HepG2 (cell line): Measurements from ENCODE around the gene LYG2. TPM values are rescaled to one million over a fixed set of nuclear protein-coding genes. Genes with fewer than 3 reads are reported as not detected.

Source experiments
- ATAC-seq: fragments of 200-7000 bp; cut with Tn5 transposase; 3 replicates; pipeline ENCODE4 v1.9.1; 2020; ENCODE audit warnings: mild to moderate bottlenecking, moderate library complexity
- BruUV-seq: library from RNA; stranded (reverse); fragments of 400-500 nt; replicated peaks from 2 replicates; lab custom pipeline; 2021; lab: Mats Ljungman, UMichigan
- CTCF ChIA-PET: fragments of 300-600 bp; formaldehyde crosslinking; extraction: SDS; loops from one replicate; lab custom pipeline; 2021; ENCODE audit warnings: low total read pairs, inconsistent platforms, low intra/inter-chr PET ratio; lab: Yijun Ruan, JAX
- POLR2A ChIA-PET: fragments of 350-600 bp; sonication (Branson Sonifier 250); formaldehyde crosslinking; loops from one replicate; lab custom pipeline; 2020; ENCODE audit warnings: antibody characterized with exemption, inconsistent platforms; lab: Yijun Ruan, JAX
- DNase-seq: peaks from one replicate; pipeline ENCODE4 v3.0.0-alpha.2; 2015; ENCODE audit warnings: low spot score
- FAIRE-seq: peaks from 3 replicates; lab custom pipeline; 2011; peaks lifted over from hg19 to GRCh38; lab: Jason Lieb, UNC
- H2AFZ ChIP-seq: one replicate; pipeline ENCODE4 v1.6.1; 2011; ENCODE audit warnings: low read length, inconsistent platforms
- H3K27ac ChIP-seq: fragments of 300-600 bp; 3 replicates; pipeline ENCODE4 v1.8.0; 2011; ENCODE audit warnings: mixed run types, mild to moderate bottlenecking, mixed read lengths, low read length, inconsistent platforms; ENCODE audit not compliant: insufficient read depth; ENCODE audit errors: extremely low read length
- H3K27me3 ChIP-seq, 2 experiments: fragments of 200-600 bp in 1 of 2; 2 replicates in 1 of 2; 3 replicates in 1 of 2; pipeline versions ENCODE4 v1.6.0 to v1.8.0; 2011; ENCODE audit warnings: low read length in 2 of 2, mild to moderate bottlenecking in 2 of 2, moderate library complexity in 2 of 2, inconsistent platforms in 1 of 2; ENCODE audit not compliant: insufficient read depth in 2 of 2, control insufficient read depth in 1 of 2
- H3K36me3 ChIP-seq, 2 experiments: fragments of 200-600 bp in 1 of 2; replicated peaks in 1 of 2; 2 replicates in 1 of 2; 3 replicates in 1 of 2; pipeline versions ENCODE4 v1.5.1 to v1.8.0; 2011; ENCODE audit warnings: low read length in 2 of 2, inconsistent platforms in 1 of 2; ENCODE audit not compliant: insufficient read depth in 2 of 2, control insufficient read depth in 1 of 2
- H3K4me1 ChIP-seq: 2 replicates; pipeline ENCODE4 v1.5.1; 2012; ENCODE audit warnings: low read length, inconsistent platforms; ENCODE audit not compliant: insufficient read depth
- H3K4me2 ChIP-seq: 2 replicates; pipeline ENCODE4 v1.6.0; 2011; ENCODE audit warnings: low read depth, low read length, inconsistent platforms
- H3K4me3 ChIP-seq, 3 experiments: fragments of 200-600 bp in 1 of 3; sonication (generic), shearing (Covaris generic) in 1 of 3; replicated peaks in 1 of 3; 2 replicates each; pipeline ENCODE4 v1.5.1; 2011 to 2016; ENCODE audit warnings: low read length in 3 of 3, inconsistent platforms in 2 of 3, low read depth in 2 of 3, mild to moderate bottlenecking in 2 of 3, control low read depth in 1 of 3, mixed read lengths in 1 of 3; ENCODE audit not compliant: insufficient read depth in 1 of 3
- H3K79me2 ChIP-seq: one replicate; pipeline ENCODE4 v1.6.1; 2011; ENCODE audit warnings: low read length, inconsistent platforms; ENCODE audit not compliant: insufficient read depth
- H3K9ac ChIP-seq: 2 replicates; pipeline ENCODE4 v1.6.0; 2011; ENCODE audit warnings: mild to moderate bottlenecking, low read depth, low read length, inconsistent platforms; ENCODE audit not compliant: insufficient read depth
- H3K9me3 ChIP-seq: 2 replicates; pipeline ENCODE4 v1.5.1; 2012; ENCODE audit warnings: mild to moderate bottlenecking, low read length
- H4K20me1 ChIP-seq: 2 replicates; pipeline ENCODE4 v1.6.0; 2011; ENCODE audit warnings: inconsistent platforms, mild to moderate bottlenecking, low read length, moderate library complexity; ENCODE audit not compliant: insufficient read depth
- ATAD3A ChIP-seq: sonication (generic); formaldehyde crosslinking; IDR thresholded peaks from 2 replicates; pipeline ENCODE4 v1.4.0; 2020; ENCODE audit warnings: missing genetic modification reagents
- FOXC1 ChIP-seq: sonication (generic); formaldehyde crosslinking; IDR thresholded peaks from 2 replicates; pipeline ENCODE4 v1.8.0; 2022; ENCODE audit warnings: mild to moderate bottlenecking, missing genetic modification reagents, borderline replicate concordance
- MYC ChIP-seq: sonication (generic); formaldehyde crosslinking; IDR thresholded peaks from 2 replicates; pipeline ENCODE4 v1.9.0; 2021; ENCODE audit warnings: missing genetic modification reagents, borderline replicate concordance
- NFE2L1 ChIP-seq: sonication (generic); formaldehyde crosslinking; IDR thresholded peaks from 2 replicates; pipeline ENCODE4 v1.4.0; 2020; ENCODE audit warnings: missing genetic modification reagents, mild to moderate bottlenecking, borderline replicate concordance
- PRMT3 ChIP-seq: sonication (generic); formaldehyde crosslinking; IDR thresholded peaks from 2 replicates; pipeline ENCODE4 v1.8.1; 2022; ENCODE audit warnings: low read depth, mild to moderate bottlenecking, moderate library complexity, missing genetic modification reagents, borderline replicate concordance
- THYN1 ChIP-seq: sonication (generic); formaldehyde crosslinking; IDR thresholded peaks from 2 replicates; pipeline ENCODE4 v1.8.1; 2023; ENCODE audit warnings: low read depth, mild to moderate bottlenecking, moderate library complexity, missing genetic modification reagents, borderline replicate concordance
- U2AF1 ChIP-seq: fragments of 200-400 bp; formaldehyde crosslinking; optimal IDR thresholded peaks from 2 replicates; pipeline ENCODE3; 2017; ENCODE audit warnings: mild to moderate bottlenecking, low read depth, low read length
- WIZ ChIP-seq: sonication (generic); formaldehyde crosslinking; IDR thresholded peaks from 2 replicates; pipeline ENCODE4 v1.5.1; 2020; ENCODE audit warnings: mild to moderate bottlenecking, missing genetic modification reagents
- ZNF550 ChIP-seq: sonication (generic); formaldehyde crosslinking; IDR thresholded peaks from 2 replicates; pipeline ENCODE4 v1.4.0; 2020; ENCODE audit warnings: mild to moderate bottlenecking, missing genetic modification reagents, borderline replicate concordance
- WGBS: methylation state at CpG from one replicate; pipeline ENCODE4 v1.1.6; 2017; ENCODE audit warnings: low lambda C conversion rate; 5-methylcytosine and 5-hydroxymethylcytosine counted together
- in situ Hi-C: cut with HindIII; loops from 2 replicates; pipeline ENCODE4 v1.10.0; 2017; ENCODE audit warnings: low pct_unique_long_range_greater_than_20kb; ENCODE audit not compliant: extremely low pct_ligation_motif_present
- intact Hi-C: fragments of 100-400 bp; cut with micrococcal nuclease; formaldehyde crosslinking; loops from one replicate; pipeline ENCODE4 v1.10.0; 2022; ENCODE audit not compliant: unreplicated experiment
- polyA plus RNA-seq, 8 experiments: library from polyadenylated mRNA; depleted of rRNA in 3 of 8; stranded (reverse) in 7 of 8; unstranded in 1 of 8; fragments of >200 nt; fragmentation: Illumina TruSeq in 4 of 8; extraction: Trizol in 4 of 8; gene quantifications; 2 replicates each; pipeline versions ENCODE4 v1.2.1 to v1.2.3, GENCODE V29; 2011 to 2016; ENCODE audit warnings: low read depth in 4 of 8, missing spikeins in 1 of 8, mixed read lengths in 1 of 8; ENCODE audit not compliant: insufficient read depth in 1 of 8
- total RNA-seq, 5 experiments: library from RNA; depleted of rRNA; stranded (reverse); fragments of >200 nt; fragmentation: Illumina TruSeq; extraction: Trizol; gene quantifications; 2 replicates each; pipeline ENCODE4 v1.2.3, GENCODE V29; 2016; ENCODE audit warnings: low read depth in 1 of 5
- TF ChIP-seq, protein P1 (sequence below): sonication (generic); formaldehyde crosslinking; IDR thresholded peaks from 2 replicates; pipeline ENCODE4 v1.5.0; 2020; ENCODE audit warnings: mild to moderate bottlenecking, missing genetic modification reagents
- TF ChIP-seq, protein P2 (sequence below): sonication (generic); formaldehyde crosslinking; IDR thresholded peaks from 2 replicates; pipeline ENCODE4 v1.5.0; 2020; ENCODE audit warnings: mild to moderate bottlenecking, missing genetic modification reagents, borderline replicate concordance
- TF ChIP-seq, protein P3 (sequence below): sonication (generic); IDR thresholded peaks from 2 replicates; pipeline ENCODE4 v1.6.1; 2016; ENCODE audit warnings: low read depth, borderline replicate concordance

The LYG2 gene
- total and polyA plus RNA-seq, 2 of the 13 experiments (the other 11 are each of a cell fraction or from before 2014, with no cell fraction given) = 0.15 to 0.18 TPM

DNA sequence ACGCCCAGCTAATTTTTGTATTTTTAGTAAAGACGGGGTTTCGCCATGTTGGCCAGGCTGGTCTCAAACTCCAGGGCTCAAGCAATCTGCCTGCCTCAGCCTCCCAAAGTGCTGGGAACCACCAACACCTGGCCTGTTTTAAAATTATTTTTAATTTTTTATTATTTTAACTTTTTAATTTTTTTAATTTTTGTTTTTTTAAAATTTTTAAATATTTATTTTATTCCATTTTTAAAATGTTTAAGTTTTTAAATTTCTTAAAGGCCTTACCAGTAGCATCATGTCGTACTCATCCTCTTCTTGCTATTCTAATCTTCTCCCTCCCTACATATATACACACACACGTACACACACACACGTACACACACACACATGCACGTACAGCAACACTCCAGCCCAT is 44.1 kb upstream of the LYG2 start (continued):
- TF ChIP-seq, protein P1, sequence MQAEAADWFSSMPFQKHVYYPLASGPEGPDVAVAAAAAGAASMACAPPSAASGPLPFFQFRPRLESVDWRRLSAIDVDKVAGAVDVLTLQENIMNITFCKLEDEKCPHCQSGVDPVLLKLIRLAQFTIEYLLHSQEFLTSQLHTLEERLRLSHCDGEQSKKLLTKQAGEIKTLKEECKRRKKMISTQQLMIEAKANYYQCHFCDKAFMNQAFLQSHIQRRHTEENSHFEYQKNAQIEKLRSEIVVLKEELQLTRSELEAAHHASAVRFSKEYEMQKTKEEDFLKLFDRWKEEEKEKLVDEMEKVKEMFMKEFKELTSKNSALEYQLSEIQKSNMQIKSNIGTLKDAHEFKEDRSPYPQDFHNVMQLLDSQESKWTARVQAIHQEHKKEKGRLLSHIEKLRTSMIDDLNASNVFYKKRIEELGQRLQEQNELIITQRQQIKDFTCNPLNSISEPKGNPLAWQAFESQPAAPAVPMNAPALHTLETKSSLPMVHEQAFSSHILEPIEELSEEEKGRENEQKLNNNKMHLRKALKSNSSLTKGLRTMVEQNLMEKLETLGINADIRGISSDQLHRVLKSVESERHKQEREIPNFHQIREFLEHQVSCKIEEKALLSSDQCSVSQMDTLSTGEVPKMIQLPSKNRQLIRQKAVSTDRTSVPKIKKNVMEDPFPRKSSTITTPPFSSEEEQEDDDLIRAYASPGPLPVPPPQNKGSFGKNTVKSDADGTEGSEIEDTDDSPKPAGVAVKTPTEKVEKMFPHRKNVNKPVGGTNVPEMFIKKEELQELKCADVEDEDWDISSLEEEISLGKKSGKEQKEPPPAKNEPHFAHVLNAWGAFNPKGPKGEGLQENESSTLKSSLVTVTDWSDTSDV (CRISPR knock-in tag) = no peak
- TF ChIP-seq, protein P2, sequence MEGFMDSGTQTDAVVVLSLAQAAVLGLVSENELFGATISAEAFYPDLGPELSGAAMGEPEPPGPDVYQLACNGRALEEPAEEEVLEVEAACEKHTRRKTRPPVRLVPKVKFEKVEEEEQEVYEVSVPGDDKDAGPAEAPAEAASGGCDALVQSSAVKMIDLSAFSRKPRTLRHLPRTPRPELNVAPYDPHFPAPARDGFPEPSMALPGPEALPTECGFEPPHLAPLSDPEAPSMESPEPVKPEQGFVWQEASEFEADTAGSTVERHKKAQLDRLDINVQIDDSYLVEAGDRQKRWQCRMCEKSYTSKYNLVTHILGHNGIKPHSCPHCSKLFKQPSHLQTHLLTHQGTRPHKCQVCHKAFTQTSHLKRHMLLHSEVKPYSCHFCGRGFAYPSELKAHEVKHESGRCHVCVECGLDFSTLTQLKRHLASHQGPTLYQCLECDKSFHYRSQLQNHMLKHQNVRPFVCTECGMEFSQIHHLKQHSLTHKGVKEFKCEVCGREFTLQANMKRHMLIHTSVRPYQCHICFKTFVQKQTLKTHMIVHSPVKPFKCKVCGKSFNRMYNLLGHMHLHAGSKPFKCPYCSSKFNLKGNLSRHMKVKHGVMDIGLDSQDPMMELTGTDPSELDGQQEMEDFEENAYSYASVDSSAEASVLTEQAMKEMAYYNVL = no peak

DNA sequence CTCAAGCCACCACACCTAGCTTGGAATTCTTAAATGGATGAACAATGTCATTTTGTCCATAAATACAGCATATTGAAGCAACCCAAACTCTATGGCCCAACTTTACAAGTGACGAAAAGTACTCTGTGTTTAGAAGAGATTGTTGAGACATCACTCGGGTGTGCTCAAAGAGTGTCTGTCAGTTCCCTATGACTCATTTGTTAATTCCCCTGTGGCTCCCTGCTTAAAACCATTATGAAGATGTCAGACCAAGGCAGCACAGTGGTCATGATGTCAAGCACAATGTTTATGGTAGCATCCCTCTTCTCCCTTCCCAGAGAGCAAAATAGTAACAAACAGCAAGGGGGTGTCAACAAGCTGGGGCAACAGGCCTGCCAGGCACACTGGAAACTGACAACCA is 42.5 kb upstream of the LYG2 start:
- ChIA-PET CTCF (no interaction called here), POLR2A (no interaction called here)
- H3K79me2 ChIP-seq = no peaks in the 10 kb centered on the region
- H3K4me2 ChIP-seq = no peak overlapping the region
- intact Hi-C loops (loop anchor here (2.0 kb wide), 1 partner anchor 21 kb away; no protein-coding TSS in a partner anchor), in situ Hi-C loops (no loop called here)
- FAIRE-seq (no peak), DNase-seq (no peak), ATAC-seq (no peak)
- no peak overlapping the region for H3K9ac ChIP-seq
- H3K4me1 ChIP-seq = no peaks in the 10 kb centered on the region
- no peaks in the 10 kb centered on the region for H4K20me1 ChIP-seq
- H3K27me3 ChIP-seq = no peaks in the 10 kb centered on the region
- no peak overlapping the region for H3K27ac ChIP-seq
- 100% methylated on average over 2 of the region's 2 CpGs for WGBS
- TF ChIP-seq WIZ (CRISPR knock-in tag) = no peak
- no peak for TF ChIP-seq MYC (CRISPR knock-in tag)
- TF ChIP-seq PRMT3 (CRISPR knock-in tag) = no peak
- no peak for TF ChIP-seq THYN1 (CRISPR knock-in tag)
- TF ChIP-seq ZNF550 = no peak
- TF ChIP-seq NFE2L1 (CRISPR knock-in tag) = no peak
- TF ChIP-seq ATAD3A (CRISPR knock-in tag) = no peak
- no peak for TF ChIP-seq FOXC1 (CRISPR knock-in tag)
- TF ChIP-seq, protein P3, sequence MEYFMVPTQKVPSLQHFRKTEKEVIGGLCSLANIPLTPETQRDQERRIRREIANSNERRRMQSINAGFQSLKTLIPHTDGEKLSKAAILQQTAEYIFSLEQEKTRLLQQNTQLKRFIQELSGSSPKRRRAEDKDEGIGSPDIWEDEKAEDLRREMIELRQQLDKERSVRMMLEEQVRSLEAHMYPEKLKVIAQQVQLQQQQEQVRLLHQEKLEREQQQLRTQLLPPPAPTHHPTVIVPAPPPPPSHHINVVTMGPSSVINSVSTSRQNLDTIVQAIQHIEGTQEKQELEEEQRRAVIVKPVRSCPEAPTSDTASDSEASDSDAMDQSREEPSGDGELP = no peak
- TF ChIP-seq U2AF1 = no peak
- H3K4me3 ChIP-seq = no peak overlapping the region
- H3K9me3 ChIP-seq = no peaks in the 10 kb centered on the region
- H3K36me3 ChIP-seq = no peaks in the 10 kb centered on the region
- no peak overlapping the region for H2AFZ ChIP-seq
- no TSS peak for BruUV-seq
